Jurkat, Clone E6-1 (cell line): ENCODE data around the gene NCAPG2.
A peak's percentile ranks its signal among the peaks of the same experiment; 100 is the strongest.
"Not testable (repeated sequence)": the region's sequence is repeated elsewhere in the genome, so short reads cannot be mapped to it uniquely, and the experiment has no call there.

ENCODE experiments used
- DNase-seq: peaks from one replicate; pipeline ENCODE4 v3.0.0-alpha.2; 2011; ENCODE audit warnings: low read depth, low spot score
- H3K4me3 ChIP-seq: 2 replicates; pipeline ENCODE4 v1.5.1; 2011; ENCODE audit warnings: mild to moderate bottlenecking, low read length, control low read depth, moderate library complexity

The NCAPG2 gene

DNA sequence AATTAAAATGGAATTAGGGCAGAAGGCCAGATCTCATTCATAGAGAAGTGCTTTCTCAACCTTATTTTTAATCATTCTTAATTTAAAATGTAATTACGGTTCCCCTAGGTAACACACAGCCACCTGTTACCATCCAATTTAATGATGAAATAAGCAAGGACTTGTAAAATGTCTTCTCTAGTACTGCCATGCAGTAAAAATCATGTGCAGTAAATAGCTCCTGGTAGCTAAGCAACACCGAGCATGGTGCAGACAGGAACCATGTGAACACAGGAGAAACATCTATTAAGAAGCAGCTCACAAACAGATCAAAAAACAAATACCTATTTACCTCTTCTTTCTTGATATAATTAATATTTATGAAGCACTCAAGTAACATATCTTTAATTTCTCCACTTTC lies 15.1 kb downstream of the NCAPG2 start:
- no peak for DNase-seq
- H3K4me3 ChIP-seq: no peak overlapping the region

DNA sequence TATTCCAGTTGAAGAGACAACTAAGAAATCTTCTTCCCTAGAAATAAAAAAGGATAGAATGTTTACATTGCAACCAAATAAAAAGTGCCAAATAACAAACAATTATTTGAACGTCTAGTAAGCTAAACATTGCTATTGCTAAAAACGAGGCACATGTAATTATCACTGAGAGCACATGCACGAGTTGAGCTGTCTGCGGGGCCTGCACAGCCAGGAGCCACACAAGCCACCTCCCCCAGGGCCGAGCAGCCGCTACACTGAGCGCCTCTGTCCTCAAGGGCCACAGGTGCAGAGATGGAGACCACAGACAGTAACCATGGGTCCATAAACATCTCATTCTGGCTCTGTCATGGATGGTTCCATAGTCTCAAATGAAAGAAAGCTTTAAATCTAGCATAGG lies 17.2 kb downstream of the NCAPG2 start:
- no peak for DNase-seq
- H3K4me3 ChIP-seq: no peak overlapping the region

- no peak for DNase-seq
- H3K4me3 ChIP-seq: no peak overlapping the region
Observed at GRCh38 chr7:158685693-158686092, 18.9 kb downstream of the NCAPG2 start.

DNA sequence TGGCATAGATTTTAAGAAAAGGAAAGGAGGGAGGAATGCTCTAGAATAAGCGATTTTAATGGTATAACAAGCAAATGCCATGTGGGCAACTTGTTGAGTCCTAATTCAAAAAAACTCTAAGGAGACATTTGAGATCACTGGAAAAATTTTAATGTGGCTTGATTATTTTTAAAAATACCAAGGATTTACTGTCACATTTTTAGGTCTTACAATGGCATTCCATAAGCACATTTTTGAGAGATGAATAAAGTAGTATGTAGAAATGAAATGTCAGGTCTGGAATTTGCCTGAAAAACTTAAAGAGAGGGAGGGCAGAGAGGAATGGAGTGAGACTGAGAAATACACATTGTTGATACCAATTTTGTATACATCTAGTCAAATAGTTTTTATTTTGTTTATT lies 20.3 kb downstream of the NCAPG2 start:
- no peak for DNase-seq
- no peak overlapping the region for H3K4me3 ChIP-seq

DNA sequence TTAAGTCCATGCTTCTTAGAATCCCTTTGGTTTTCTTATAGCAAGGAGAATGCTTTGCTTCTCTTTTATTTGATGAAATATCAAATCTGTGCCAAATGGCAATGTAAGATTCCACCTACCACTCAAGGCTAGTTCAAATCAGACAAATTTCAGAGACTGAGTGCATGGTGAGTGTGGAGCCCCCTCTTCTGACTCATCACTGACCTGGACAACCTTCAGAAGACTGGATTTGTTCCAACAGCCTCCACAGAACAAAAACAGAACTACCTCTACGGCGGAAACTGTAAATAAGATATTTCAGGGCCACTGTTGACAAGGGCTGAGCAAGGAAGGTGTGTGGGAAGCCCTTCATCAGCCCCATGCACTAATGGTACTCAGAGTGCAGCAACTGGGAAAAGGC lies 21.1 kb downstream of the NCAPG2 start:
- DNase-seq: no peak
- H3K4me3 ChIP-seq: no peak overlapping the region

DNA sequence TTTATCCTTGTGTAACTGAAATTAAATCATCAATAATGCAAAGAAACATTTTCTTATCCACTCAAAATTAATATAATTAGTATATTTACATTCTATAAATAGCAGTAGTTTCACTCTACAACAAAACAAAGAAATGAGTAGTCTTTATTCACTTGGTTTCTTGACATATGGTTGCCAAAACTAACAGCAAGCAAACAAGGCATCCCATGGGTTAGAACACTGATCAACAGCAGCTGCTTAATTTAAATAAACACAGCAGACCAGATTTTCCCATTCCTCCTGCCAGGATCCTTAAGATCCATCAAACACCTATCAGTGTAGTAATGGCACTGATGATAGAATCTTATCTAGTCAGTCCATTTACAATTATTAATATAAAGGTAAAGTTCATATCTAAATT lies 22.1 kb downstream of the NCAPG2 start:
- no peak for DNase-seq

DNA sequence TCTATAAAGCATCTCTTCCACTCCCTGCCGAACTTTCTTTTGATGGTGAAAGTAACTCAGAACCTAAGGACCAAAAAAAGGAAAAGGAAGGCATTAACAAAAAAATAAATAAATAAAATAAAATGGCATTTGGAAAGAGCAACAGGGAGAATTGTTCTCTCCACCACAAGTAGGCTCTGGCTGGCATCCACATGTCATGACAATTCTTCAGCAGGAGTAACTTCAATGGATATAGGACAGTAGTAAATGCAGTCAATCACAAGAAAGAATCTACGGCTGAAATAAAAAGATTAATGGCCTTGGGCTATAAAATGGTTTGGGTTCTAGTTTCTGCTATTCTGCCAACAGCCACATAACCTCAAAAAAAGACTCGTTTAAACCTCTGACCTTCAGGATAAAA lies 23.9 kb downstream of the NCAPG2 start:
- DNase-seq: no peak
- H3K4me3 ChIP-seq: no peak overlapping the region

More for the DNA sequence above, 22.1 kb downstream of the NCAPG2 start:
- H3K4me3 ChIP-seq: no peak overlapping the region

DNA sequence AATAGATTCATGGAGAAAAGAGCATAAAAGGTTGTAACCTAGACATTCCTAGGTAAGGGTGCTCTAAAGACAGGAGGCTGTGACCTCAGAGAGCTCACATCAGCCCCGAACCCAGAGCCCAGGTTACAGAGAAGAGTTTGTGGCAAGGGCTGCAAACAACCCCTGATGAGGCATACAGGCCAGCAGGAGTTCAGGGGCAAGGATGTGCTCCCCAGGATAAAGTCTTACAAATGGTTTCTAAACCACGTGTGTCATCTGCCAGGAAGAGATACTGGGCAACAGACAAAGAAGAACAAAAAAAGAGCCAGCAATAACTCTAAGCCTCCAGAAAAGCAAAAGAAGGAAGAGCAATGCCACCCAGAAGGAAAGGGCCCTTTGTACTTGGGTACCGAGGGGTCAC lies 27.7 kb downstream of the NCAPG2 start:
- peak; percentile 21 for DNase-seq
- H3K4me3 ChIP-seq: no peak overlapping the region

DNA sequence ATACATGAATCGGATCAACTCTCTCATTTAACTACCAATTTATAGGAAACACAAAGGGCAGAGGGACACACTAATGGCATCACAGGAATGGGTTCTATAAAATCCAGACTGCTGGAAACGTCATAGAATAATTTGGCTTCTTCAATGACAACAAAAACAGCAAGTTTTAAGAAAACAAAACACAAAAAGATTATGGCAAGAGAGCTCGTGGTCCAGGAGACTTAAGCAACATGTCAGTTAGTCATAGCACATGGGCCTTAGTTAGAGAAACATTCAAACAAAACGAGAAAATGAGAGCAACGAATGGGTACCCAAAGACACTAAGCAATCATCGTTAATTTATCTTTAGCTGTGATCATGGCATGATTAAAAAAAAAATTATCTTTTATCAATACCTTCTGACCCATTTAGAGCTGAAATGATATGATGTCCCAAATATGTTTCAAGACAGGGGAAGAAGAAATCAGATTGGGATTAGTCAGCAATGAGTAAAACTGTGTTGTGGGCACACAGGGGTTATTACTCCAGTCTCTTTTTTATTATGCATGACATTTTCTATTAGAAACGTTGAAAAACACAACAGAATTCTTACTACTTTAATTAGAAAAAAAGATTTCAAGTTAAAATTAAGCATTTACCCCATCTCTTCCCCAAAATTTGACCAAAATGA lies 28.3 kb downstream of the NCAPG2 start:
- no peak for DNase-seq
- H3K4me3 ChIP-seq: no peak overlapping the region

DNA sequence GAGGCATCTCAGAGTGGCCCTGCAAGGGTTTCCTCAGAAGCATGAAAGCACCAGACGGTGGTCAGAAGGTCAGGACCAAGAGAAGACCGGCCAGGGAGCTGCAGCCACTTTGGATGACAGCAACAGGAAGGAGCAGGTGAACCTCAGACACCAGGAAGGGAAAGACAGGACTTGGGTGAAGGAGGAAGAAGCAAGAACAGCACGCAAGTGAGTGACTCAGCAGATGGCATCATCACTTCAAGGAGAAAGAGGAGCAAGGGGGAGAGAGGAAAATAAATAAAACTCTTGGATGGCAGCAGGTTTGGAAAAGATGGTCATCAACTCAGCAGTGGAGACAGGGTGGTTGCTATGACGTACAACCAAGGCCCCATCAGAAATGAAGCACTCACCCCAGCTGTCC lies 31.6 kb downstream of the NCAPG2 start:
- DNase-seq: no peak
- no peak overlapping the region for H3K4me3 ChIP-seq

DNA sequence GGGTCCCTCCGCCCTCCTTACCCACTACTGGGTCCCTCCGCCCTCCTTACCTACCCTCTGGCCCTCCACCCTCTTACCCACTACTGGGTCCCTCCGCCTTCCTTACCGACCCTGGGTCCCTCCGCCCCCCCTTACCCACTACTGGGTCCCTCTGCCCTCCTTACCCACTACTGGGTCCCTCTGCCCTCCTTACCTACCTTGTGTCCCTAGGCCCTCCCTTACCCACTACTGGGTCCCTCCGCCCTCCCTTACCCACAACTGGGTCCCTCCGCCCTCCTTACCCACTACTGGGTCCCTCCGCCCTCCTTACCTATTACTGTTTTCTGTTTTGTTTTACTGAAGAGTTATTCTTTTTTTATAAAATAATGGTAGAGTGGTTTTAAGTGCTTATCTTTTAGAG lies 36.5 kb downstream of the NCAPG2 start:
- H3K4me3 ChIP-seq, DNase-seq: not testable (repeated sequence)

- DNase-seq, H3K4me3 ChIP-seq: not testable (repeated sequence)
Observed at GRCh38 chr7:158666966-158667678, 37.5 kb downstream of the NCAPG2 start.

DNA sequence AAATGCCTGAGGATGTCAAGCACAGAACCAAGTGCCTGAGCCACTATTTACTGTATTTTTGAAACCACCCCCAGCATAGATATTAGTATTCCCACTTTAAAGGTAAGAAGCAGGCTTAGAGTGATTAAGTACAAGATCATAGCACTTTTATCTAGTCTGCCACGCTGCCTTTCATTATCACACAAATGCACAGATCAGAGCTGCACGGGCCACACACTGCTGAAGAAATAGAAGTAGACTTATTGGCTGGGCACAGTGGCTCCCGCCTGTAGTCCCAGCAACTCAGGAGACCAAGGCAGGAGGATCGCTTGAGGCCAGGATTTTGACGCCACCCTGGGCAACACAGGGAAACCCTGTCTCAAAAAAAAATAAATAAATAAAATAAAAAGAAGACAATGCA lies 38.2 kb downstream of the NCAPG2 start:
- no peak overlapping the region for H3K4me3 ChIP-seq
- DNase-seq: no peak

- H3K4me3 ChIP-seq: no peak overlapping the region
- DNase-seq: no peak
Observed at GRCh38 chr7:158664406-158664805, 40.2 kb downstream of the NCAPG2 start.

DNA sequence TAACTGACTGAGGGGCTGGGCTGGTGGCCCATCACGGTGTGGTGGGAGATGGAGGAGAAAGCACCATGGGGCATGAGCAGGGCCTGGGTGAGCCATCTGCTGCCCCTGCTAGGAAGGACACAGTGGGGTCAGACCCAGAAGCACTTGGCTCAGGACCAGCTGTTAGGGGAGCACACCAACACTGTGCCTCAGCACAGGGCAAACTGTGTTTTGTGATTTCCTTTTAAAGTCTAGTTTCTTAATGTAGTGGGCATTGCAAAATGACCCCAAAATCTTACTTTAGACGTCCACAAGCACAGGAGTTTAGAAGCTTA lies 41.2 kb downstream of the NCAPG2 start:
- DNase-seq: no peak

GRCh38 chr7:158662610-158663427 lies 41.8 kb downstream of the NCAPG2 start:
- peak; percentile 74 for DNase-seq
- H3K4me3 ChIP-seq: peak overlapping the region; percentile 47

More for the DNA sequence above, 41.2 kb downstream of the NCAPG2 start:
- peak overlapping the region; percentile 47 for H3K4me3 ChIP-seq

DNA sequence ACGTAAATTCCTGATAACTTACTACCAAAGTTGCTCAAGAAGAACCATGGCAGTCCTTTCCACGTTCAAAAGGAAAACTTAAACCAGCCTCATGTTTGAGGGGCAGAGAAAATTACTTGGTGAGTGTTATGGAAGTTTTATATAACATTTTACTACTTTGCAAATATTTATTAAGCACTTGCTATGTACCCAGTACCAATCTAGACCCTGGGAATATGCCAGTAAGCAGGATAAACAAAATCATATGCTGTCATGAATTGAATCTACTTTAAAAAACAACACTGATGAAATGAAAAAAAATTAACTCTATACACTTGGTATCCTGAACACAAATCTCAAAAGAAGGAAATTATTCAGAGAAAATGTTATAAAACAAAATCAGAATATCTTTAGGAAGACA lies 46.1 kb downstream of the NCAPG2 start:
- no peak overlapping the region for H3K4me3 ChIP-seq
- no peak for DNase-seq

GRCh38 chr7:158657189-158657746 lies 47.3 kb downstream of the NCAPG2 start:
- DNase-seq: no peak
- no peak overlapping the region for H3K4me3 ChIP-seq

- H3K4me3 ChIP-seq: no peak overlapping the region
- no peak for DNase-seq
Observed at GRCh38 chr7:158655931-158656441, 48.6 kb downstream of the NCAPG2 start.

GRCh38 chr7:158655507-158655906 lies 49.1 kb downstream of the NCAPG2 start:
- H3K4me3 ChIP-seq: no peak overlapping the region
- DNase-seq: no peak
